NCI-H524 treated with DMSO at 0.1 percent for 48 hours (cell line): ENCODE data around the gene TMPRSS4.

Source experiments
- DNase-seq: peaks from one replicate; lab custom pipeline; 2025; lab: John Stamatoyannopoulos, UW

The TMPRSS4 gene

DNA sequence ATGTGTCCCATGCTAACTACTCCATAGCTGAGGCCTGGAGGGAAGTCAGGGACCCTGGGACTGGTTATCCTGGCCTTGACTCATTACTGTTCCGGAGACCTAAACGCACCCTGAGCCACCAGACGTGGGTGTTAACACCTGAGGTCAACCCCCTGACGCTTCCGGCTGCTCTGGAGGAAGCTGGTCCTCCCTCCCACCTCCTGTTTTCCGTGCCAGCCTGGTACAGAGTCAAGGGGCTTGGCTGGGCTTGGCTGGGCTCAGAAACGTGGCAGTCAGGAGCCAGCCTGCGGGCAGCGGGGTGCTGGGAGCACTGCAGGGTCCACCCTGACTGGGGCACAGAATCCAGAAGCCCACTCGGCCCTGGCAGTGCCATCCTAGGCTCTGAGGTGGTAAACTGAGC, 2.6 kb downstream of the TMPRSS4 start:
- no peak for DNase-seq

DNA sequence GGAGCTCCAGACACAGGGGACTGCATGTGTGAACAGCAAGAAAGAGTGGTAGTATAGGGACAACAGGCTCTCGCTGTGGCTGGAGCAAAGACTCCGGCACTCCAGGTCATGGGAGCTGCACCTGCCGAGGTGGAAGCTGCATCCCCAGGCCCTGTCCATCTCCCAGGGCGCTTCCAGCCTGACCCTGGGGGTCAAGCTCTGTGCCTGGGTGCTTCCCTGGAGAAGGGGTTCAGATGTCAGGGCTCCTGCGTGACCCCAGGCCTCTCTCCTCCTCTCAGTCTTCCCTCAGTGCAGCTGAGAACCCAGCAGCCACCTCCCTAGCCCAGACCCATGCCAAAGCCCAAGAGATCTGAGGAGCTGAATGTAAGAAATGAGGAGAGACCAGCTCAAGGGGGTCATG, 3.4 kb downstream of the TMPRSS4 start:
- no peak for DNase-seq

DNA sequence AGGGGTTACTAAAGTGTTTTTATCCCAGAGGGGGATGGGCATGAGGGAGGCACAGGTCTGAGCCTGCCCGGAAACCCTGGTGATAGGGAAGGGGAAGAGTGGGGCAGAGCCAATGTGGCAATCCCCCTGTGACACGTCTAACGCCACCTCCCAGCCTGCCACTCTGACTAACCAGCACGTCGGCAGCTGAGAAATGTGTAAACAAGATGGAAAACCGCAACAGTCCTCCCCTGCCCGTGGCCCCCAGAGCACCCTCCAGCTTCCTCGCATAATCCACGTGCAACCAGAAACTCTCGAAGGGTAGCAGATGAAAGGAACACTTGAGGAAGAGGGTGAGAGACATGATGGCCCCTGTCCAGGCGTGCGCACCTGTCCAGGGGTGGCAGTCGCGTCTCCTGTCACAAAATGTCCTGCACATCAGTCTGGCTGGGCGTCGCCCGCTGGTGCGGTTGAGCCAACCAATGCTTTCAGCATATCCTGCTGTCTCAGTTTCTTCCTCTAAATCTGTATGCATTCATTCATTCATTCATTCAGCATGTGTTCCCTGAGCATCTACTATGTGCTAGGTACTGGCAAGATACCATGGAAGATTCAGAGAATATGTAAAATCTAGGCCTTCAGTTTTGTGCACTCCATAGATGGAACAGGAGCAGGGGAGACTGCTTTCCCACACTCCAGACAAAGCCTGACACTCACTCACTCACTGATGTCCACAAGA, 4.5 kb downstream of the TMPRSS4 start:
- DNase-seq, result no peak

DNA sequence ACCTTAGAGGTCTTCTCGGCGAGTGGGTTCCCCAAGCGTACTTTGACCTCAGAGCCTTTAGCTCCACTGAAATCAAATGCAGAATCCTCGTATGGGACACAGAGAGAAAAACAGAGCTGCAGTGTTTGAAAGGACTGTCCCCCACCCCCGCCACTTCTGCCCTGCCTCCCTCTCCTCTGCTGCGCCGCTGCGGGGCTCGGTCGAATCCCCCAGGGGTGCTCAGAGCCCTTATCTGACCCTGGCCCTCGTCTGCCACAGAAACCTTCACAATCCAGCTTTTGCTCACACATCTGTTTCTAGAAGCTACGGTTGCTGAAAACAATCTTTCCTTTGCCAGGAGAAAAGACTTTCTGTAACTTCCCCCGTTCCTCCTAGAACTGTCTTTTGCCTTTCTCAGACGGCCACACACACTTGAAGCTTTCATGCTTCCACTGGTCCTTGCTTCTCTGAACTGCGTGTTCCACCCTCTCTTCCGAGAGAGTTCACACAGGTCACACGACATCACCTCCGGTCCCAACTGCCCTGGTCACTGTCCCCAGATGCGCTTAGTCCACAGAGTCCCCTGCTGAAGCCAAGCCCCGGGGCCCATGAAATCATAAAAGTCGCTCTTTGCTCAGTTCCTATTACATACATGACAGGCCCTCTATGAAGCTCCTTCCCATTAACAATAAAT, 6.1 kb downstream of the TMPRSS4 start:
- no peak for DNase-seq

DNA sequence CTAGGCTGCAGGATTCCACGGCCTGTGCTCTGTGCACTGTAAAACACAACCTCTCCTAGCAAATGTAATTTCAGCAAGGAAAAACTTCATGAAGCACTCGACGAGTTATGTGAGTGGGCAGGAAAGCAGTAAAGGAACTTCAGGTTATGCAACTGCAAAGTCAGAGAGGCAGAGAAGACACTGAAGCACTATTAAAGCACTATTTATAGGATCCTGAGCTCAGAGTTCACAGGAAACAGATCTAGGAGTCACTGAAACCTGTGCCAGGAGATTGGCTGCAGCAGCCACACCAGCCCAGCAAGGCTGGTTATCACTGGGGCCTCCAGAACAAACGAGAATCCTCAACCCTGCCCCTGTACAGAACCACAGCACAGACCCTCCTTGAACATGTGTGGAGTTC, 7.4 kb downstream of the TMPRSS4 start:
- no peak for DNase-seq

DNA sequence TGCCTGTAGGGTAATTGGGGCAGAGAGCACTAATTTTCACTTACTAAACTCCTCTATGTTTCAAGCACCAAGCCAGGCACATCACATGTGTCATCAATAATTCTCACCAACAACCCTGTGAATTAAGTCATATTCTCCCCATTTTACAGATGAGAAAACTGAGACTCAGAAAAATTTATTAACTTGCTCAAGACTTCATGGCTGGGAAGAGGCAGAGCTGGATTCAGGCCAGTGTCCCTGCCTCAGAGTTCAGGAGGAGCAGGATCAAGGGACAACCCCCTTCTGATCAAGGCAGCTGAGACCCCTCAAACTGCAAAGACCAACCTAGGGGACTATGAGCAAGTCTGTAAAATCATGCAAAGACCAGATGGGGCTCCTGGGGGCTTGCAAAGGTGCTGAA, 7.8 kb downstream of the TMPRSS4 start:
- no peak for DNase-seq

DNA sequence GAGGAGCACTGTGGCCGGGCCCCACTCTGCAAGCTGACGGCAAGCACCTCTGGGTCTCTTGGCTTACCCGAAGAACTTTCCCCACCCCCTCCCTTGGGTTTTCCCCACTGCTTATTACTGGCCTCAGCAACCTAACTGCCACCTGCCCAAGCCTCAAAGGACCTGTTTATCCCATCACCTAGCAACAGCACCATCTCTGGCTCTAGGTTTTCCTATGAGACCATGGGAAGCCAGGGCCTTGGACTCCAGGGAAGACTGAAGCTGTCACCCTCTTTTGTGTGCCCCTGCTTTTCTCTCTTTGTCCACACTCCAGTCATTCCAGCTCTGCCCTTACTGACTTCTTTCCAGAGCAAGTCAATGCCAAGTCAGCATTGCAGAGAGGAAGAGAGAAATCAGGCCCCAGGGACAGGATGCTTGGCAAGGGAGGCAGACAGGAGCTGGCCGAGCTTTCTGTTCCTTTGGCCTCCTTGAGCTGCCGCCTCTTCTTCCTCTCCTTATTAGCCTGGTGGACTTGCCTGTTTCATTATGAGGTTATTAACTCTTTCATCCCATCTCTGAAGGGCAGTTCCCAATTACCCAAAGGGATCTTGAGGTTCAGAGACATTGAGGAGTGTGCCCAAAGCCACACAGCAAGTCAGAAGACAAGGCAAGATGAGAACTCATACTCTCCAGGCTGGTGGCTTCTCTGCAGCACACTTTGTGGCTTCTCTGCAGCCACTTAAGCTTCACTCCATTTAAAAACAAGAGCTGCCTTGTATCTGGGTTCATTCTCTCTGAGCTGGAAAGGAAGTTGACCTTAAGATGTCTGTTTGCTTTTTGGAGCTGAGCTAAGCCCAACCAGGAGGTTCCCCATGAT, 10.3 kb downstream of the TMPRSS4 start, which contains the start of gene SMIM35:
Gene SMIM35, minus strand, starts transcription at position 51 of the 856 bp plus-strand sequence. CDS start 206 bp downstream, outside the sequence.
- no peak for DNase-seq

DNA sequence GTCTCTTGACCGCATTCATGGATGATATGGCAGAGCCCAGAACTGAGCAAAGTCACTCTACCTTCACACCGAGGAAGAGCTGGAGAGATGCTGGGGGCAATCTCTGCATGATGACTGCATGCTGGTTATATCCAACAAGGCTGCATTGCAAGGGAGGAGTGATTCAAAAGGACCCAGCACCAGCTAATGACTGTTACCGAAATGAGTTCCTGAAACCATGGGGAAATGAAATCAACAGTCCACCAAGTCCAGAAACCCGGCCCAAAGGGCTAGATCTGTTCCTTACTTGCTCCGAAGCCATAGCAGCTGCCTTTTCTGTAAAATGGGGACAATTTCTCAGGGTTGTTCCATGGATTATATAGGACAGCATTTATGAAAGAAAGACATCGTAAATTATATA, 11.1 kb downstream of the TMPRSS4 start:
- DNase-seq, result no peak

DNA sequence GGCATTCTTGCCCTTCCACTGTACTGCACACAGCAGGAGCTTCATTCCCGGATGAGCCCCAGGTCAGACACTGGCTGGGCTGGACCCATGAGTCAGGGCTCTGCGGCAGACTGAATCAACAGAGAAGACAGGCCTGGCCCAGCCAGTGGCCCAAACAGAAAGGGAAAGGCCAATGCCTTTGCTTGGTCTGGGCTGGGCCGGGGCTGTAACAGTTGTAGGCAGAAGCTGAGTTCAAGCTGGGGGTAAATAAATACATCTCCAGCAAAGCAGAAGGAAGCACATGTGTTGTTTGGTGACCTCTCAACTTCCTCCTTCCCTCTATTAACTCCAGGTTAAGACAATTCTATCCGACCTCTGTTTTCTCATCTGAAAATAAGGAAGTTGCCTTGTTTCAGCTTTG, 11.7 kb downstream of the TMPRSS4 start:
- DNase-seq, result no peak

DNA sequence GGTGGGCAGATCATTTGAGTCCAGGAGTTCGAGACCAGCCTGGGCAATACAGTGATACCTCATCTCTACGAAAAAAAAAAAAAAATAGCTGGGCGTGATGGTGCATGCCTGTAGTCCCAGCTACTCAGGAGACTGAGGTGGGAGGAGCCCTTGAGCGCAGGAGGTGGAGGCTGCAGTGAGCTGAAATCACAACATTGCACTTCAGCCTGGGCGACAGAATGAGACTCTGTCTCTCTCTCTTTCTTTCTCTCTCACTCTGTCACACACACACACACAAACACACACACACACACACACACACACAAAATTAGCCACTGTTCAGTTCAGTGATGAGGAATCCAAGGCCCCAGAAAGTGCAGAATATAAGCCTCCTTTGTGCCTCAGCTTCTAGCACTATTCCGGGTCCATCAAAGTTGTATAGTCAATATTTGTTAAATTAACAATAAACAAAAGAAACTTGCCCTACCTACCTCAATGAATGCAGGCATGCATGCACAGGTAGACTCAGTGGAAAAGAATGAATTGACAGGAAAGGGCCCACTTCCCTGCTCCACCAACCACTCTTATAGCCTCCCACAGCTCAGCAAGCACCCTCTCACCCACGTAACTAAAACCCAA, 13.8 kb downstream of the TMPRSS4 start:
- DNase-seq, result no peak

DNA sequence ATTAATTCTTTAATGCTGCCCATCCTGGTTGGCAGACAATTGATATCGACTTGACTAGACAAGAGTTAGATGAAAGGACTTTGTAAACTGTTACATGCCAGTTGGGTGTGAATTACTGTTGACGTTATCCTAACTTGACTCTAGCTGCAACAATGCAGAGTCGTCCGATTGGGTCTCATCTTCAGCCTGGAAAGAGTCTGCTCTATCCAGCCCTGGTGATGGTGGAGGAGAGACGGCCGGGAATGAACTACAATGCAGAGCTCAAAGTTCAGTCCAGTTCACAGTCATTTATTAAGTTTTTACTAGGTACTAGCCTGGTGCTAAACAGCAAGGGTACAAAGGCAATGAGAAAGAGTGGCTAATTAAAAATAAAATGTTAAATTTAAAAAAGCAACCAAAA, 14.8 kb downstream of the TMPRSS4 start:
- no peak for DNase-seq

DNA sequence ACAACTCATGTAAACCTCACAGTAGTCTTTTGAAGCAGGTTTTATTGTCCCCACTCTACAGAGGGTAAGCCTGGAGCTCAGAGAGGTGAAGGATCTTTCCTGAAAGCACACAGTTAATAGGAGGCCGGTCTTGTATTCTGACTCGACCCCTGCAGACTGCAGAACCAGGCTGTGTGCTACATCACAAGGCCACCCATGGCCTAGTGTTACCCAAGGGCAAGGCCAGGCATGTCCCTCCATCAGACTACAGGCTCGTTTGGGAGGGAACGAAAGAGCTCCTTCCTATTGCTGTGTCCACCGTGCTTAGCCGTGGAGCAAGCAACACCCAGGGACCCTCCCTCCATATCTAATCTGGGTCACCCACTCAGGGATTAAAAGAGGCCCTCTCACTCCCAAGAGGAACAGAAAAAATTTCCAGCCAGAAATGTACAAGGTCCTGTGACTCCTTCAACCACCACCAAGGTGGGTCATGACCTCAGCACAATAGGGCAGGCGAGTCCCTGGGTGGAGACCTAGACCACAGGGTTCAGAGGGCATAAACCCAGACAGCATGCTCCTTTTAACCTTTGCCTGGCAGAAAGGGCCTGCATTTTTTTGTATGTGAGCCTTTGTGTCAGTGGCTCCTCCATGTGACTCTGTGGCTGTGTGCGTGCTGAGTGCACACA, 16.2 kb downstream of the TMPRSS4 start:
- no peak for DNase-seq

DNA sequence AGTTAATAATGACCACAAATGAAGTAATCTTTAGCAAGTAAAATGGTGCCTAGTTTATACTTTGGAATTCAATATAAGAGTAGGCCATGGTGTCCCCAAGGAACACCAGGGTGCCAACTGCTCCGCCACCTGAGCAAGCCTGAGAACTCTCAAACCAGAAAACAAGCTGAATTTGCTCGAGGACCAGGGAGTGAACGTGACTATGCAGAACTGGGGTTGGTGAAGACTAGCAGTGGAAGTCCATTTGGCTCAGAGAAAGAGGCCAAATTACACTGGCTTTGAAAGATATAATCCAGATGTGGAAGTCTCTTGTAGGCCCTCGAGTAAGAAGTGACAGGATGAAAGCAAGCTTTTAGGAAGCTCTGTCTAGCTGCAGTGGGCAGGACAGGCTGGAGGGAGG, 18.6 kb downstream of the TMPRSS4 start:
- DNase-seq, result no peak

DNA sequence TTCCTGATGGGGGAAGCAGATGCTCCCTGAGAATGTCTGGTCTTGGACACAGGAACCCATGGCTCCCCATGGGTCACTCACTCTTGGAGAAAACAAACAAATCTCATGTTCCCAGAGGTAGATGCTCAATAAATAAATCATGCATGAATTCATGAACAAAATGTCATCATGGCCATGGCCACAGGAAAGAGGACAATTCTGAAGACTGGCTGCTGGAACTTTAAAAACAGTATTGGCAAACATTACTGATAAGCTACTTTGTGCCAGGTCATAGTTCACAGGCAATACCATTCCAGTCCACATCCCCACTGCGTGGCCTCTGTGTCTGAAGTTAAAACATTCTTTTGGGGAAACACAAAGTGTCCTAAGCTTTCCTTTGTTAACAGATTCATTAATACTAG, 19.1 kb downstream of the TMPRSS4 start:
- no peak for DNase-seq

DNA sequence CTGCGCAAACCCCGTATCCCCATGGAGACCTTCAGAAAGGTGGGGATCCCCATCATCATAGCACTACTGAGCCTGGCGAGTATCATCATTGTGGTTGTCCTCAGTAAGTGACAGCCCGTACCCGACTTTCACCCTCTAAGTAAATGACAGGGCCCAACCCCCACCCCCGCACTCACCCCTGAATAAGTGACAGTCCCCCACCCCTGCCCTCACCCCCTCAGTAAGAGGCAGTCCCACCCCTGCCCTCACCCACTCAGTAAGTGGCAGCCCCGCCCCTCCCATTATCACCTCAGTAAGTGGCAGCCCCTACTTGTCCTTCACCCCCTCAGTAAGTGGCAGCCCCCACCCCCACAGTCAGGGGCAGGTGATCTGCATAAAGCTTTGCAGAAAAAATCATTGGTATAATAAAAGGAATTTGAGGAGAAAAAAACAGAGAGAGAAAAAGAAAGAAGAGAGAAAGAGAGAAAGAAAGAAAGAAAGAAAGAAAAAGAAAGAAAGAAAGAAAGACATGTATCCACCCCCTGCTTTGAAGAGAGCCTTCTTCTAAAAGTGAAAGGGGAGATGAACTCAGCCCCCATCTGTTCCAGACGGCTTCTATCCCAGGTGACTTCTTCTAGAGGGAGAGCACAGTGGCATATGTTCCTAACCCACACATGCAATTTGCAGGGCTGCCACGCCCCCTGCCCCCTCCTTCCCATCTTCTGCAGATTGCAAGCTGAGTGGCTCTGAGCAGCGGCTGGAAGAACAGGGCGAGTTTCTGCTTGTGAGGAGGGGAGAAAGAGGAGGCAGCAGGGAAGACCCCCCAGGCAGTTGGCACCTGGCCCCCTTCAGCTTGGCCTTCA, 22.3 kb downstream of the TMPRSS4 start:
- peak; percentile 96 for DNase-seq

DNA sequence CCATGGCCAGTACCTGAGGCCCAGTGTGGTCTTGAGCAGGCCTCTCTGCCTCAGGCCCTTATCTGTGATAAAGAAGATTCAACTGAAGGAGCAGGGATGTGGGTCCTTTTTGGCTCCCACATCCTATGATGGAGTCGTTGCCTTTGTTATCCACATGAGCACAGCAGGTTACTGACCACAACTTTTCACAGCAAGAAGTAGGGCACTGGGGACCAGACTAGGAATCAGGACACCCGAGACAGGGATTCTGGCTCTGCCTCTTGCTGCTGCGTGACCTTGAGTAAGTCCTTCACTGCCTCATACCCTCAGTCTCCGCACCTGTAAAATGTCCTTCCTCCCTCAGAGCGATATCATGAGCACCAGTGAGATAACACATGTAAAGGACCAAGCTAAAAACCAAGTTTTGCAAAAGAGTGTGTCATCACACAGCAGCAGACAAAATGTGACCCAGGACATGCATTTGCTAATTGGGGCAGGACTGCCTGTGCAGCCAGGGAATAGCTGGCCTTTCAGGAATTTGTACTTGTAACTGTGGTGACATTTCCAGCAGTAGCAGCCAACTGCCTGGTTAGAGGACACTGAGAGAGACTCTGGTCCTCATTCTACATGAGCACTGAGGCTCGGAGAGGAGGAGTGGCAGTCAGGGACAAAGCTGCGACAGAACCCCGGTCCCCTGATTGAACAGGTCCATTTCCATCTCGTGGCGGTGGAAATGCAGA, 23.1 kb downstream of the TMPRSS4 start:
- no peak for DNase-seq

DNA sequence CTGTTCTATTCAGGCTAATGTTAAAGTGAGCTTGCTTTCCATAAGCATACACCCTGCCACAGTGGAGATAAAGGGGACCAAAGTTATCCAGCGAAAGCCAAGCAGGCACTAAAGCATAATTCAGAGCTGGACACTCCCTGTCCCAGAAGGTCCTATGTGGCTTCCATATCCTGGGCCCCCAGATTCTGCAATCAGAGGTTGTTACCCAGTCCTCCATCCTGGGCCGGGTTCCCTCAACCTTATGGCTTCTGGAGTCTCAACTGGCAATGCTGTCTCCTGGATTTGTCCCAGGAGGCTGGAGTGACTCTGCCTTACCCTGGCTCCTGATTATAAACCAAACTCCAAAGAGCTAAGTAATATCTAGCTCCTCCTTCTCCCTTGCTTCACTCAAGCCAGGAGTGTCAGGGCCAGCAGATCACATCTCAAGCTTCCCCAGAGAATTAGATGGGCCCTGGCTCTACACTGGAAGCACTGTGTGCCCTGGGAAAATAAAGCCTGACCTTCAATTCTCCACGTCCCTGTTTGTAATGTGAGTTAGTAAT, 23.9 kb downstream of the TMPRSS4 start:
- no peak for DNase-seq

DNA sequence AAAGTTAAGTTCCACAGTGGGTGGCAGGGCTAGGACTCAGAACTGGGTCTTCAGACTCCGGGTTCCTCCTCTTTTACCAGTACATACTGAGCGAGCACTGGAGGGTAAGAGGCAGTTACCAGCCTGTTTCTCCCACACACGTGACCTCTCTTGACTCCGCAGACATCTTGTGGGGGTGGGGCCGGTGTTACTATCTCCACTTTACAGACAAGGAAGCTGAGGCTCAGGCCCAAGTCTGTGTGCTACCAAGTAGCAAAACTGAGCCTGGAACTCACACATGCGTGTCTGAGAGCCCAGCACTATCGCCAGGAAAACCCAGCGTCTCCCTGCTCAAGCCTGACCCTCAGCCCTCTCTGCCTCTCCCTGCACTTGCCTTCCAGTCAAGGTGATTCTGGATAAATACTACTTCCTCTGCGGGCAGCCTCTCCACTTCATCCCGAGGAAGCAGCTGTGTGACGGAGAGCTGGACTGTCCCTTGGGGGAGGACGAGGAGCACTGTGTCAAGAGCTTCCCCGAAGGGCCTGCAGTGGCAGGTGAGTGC, 25.9 kb downstream of the TMPRSS4 start:
- DNase-seq, result no peak

DNA sequence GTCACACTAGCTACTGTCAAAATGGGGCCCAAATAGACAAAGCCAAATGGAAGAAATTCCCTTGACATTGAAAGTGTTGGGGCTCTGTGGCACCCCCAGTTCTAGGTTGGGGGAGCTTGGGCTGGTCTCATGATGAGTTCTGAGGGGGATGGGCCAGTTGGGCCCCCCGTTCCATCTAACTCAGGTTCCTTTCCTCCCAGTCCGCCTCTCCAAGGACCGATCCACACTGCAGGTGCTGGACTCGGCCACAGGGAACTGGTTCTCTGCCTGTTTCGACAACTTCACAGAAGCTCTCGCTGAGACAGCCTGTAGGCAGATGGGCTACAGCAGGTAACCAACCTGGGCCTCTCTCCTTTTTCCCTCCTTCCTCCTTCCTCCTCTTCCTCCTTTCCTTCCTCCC, 27.6 kb downstream of the TMPRSS4 start:
- no peak for DNase-seq
